HUES48 (cell line): ENCODE results near the gene CDON.

ENCODE experiments used
- H3K27ac ChIP-seq: one replicate; pipeline ENCODE4 v1.7.0; 2013; ENCODE audit warnings: low read depth, low read length, inconsistent platforms
- H3K27me3 ChIP-seq: 2 replicates; pipeline ENCODE4 v1.6.1; 2013; ENCODE audit warnings: mild to moderate bottlenecking, low read length; ENCODE audit not compliant: control insufficient read depth, insufficient read depth
- H3K36me3 ChIP-seq: 2 replicates; pipeline ENCODE4 v1.6.1; 2013; ENCODE audit warnings: low read length; ENCODE audit not compliant: control insufficient read depth, insufficient read depth
- H3K4me1 ChIP-seq: 2 replicates; pipeline ENCODE4 v1.6.1; 2013; ENCODE audit warnings: mild to moderate bottlenecking, low read length; ENCODE audit not compliant: control insufficient read depth, insufficient read depth
- H3K4me3 ChIP-seq: 2 replicates; pipeline ENCODE4 v1.5.1; 2013; ENCODE audit warnings: mild to moderate bottlenecking, low read depth, low read length
- H3K9ac ChIP-seq: 2 replicates; pipeline ENCODE4 v1.6.1; 2013; ENCODE audit warnings: mild to moderate bottlenecking, low read depth, low read length, moderate library complexity
- H3K9me3 ChIP-seq: 2 replicates; pipeline ENCODE4 v1.6.1; 2013; ENCODE audit warnings: low read length; ENCODE audit not compliant: control insufficient read depth, insufficient read depth

Gene CDON

GRCh38 chr11:126059238-126059781, 3.4 kb downstream of the CDON start:
- peak overlapping the region; percentile 11 for H3K27ac ChIP-seq
- peak overlapping the region; percentile 31; the same call in 1 of the 2 replicates for H3K4me3 ChIP-seq
- H3K9ac ChIP-seq, result no peak overlapping the region
- no peaks in the 10 kb centered on the region for H3K27me3 ChIP-seq
- H3K4me1 ChIP-seq, result peaks cover 28% of the 10 kb centered on the region
- H3K36me3 ChIP-seq, result 0 out of 2 replicates have a peak, but pooled peaks cover 7% of the 10 kb centered on the region
- H3K9me3 ChIP-seq, result no peaks in the 10 kb centered on the region

DNA sequence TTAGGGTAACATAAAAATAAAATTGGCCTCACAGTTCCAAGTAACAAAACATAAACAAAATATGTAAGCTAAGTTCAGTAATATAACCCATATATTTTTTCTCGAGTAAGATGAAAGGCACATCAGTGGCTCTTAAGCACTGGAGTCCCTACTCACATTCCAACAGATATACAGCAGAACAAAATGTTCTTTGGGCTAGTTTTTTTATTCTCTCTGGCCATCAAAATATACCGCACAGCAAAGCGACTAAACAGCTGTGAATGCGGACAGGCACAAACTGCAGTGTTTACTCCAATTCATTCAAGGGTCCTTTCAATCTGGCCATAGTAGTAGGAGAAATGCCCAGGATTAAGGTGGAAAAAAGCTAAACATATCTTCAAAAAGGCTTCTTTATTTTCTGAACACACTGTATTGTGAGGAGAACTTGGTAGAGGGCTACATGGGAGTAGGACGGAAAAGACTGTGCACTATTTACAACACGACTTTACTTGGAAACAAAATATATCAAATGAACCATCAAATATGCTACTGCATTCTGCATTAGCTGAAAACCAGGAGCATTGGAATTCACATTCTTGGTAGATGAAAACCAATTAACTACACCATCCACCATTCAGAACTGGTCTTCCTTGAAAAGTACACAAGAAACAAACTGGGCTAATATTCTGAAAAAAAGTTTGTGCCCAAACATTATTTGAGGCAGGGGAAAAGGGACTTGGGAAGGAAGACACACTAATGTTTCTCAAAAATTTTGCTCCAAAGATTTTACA, 4.4 kb downstream of the CDON start:
- H3K9me3 ChIP-seq, result no peaks in the 10 kb centered on the region
- peaks cover 25% of the 10 kb centered on the region for H3K4me1 ChIP-seq
- H3K36me3 ChIP-seq, result 0 out of 2 replicates have a peak, but pooled peaks cover 7% of the 10 kb centered on the region
- H3K4me3 ChIP-seq, result no peak overlapping the region
- H3K27me3 ChIP-seq, result no peaks in the 10 kb centered on the region
- H3K9ac ChIP-seq, result no peak overlapping the region
- H3K27ac ChIP-seq, result no peak overlapping the region

DNA sequence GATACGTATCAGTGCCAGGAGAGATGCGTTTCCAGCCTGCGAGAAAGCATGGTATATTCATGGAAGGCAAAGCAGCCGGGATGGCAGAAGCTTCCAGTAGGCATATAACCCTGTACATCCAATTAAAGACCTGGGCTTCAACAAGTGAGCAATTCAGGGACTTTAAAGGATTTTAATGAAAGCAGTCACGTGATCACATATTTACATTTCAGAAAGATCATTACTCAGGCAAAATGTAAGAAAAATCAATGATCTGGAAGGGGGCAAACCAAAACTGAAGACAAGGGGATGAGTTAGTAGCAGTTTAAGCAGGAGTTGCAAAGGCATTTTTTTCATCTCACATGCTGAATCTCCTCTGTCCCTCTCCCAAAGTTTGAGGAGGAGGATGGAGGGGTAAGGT, 7.8 kb downstream of the CDON start:
- peaks cover 16% of the 10 kb centered on the region; the same call in 1 of the 2 replicates for H3K4me1 ChIP-seq
- H3K27ac ChIP-seq, result no peak overlapping the region
- no peak overlapping the region for H3K9ac ChIP-seq
- H3K27me3 ChIP-seq, result no peaks in the 10 kb centered on the region
- H3K4me3 ChIP-seq, result no peak overlapping the region
- 0 out of 2 replicates have a peak, but pooled peaks cover 7% of the 10 kb centered on the region for H3K36me3 ChIP-seq
- no peaks in the 10 kb centered on the region for H3K9me3 ChIP-seq

DNA sequence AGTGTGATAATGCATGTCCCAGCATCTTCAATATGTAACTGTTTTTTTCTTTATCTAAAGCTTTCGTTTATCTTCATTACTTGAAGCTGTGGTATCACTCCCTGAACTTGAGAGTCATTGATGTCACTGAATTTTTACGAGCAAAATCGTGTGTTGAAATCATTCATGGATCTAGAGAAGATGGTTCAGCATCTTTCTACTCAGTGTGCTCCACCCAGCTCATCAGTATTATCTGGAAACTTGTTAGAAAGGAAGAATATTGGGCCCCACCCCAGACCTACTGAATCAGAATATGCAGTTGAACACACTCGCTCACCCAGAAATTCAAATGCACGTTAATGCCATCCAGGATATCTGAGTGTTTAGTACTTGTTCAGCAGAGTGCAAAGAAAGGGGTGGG, 8.3 kb downstream of the CDON start:
- no peak overlapping the region for H3K9ac ChIP-seq
- H3K27ac ChIP-seq, result no peak overlapping the region
- H3K36me3 ChIP-seq, result 0 out of 2 replicates have a peak, but pooled peaks cover 7% of the 10 kb centered on the region
- peaks cover 12% of the 10 kb centered on the region; the same call in 1 of the 2 replicates for H3K4me1 ChIP-seq
- H3K27me3 ChIP-seq, result no peaks in the 10 kb centered on the region
- H3K9me3 ChIP-seq, result no peaks in the 10 kb centered on the region
- no peak overlapping the region for H3K4me3 ChIP-seq

DNA sequence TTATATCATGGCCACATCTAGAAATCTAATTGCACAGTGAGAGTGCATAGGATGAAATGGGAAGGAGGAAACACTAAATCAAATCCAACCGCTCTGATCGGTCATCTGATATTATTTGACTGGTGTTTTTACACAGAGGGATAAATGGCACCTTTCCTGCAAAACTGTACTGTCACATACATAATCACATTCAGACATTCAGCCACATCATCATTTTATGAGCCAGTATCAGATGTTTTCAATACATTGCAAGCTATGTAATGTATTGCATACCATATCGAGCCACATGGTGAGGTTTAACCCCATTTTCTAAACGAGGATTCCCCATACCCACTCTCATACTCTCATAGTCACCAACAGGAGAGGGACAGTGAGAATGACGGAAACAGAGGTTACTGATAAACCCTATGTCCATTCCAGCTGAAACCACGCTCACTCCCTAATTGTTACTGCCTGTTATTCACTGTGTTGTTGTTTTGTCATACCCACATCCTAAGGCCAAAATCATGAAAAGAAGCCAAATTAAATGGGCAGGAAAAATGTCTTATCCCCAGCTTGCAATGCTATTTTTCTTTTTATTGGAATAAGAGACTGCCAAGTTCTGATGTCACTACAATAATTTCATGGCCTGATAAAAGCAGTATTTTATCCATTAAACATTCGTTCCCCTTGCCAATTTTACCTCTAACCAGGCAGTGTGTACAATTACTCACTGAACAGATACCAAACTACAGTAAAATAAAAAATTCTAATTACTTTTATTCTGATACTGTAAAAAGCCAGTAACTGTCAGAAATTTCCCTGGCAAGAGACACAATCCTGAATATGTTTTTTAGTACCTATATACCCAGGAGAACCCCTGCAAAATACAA, 9.0 kb downstream of the CDON start:
- peaks cover 10% of the 10 kb centered on the region; the same call in 1 of the 2 replicates for H3K4me1 ChIP-seq
- 0 out of 2 replicates have a peak, but pooled peaks cover 7% of the 10 kb centered on the region for H3K36me3 ChIP-seq
- no peak overlapping the region for H3K27ac ChIP-seq

DNA sequence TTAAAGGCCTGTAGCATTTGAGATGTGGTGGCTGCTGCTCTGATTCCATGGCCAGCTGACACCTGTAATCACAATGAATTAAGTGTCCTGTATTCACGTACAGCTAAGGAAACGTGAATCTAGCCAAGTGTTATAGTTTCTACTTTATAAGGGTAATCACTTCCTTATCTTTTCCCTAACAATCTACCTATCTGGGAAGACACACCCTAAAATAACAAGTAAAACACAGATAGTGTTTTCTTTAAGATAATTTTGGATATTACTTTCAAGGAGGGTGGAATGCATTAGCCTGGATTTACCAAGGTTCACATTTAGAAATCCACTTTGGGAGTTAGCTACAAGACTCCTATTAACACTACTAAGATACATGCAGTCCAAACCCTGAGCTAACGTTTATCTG, 11.5 kb downstream of the CDON start:
- 0 out of 2 replicates have a peak, but pooled peaks cover 7% of the 10 kb centered on the region for H3K36me3 ChIP-seq
- H3K4me1 ChIP-seq, result peaks cover 7% of the 10 kb centered on the region; the same call in 1 of the 2 replicates
- H3K9me3 ChIP-seq, result no peaks in the 10 kb centered on the region
- H3K4me3 ChIP-seq, result no peak overlapping the region
- H3K27me3 ChIP-seq, result no peaks in the 10 kb centered on the region
- H3K27ac ChIP-seq, result no peak overlapping the region
- H3K9ac ChIP-seq, result no peak overlapping the region

More for the DNA sequence above, 9.0 kb downstream of the CDON start:
- Histone ChIP-seq H3K9me3 (no peaks in the 10 kb centered on the region), H3K4me3 (no peak overlapping the region), H3K9ac (no peak overlapping the region), H3K27me3 (no peaks in the 10 kb centered on the region)

DNA sequence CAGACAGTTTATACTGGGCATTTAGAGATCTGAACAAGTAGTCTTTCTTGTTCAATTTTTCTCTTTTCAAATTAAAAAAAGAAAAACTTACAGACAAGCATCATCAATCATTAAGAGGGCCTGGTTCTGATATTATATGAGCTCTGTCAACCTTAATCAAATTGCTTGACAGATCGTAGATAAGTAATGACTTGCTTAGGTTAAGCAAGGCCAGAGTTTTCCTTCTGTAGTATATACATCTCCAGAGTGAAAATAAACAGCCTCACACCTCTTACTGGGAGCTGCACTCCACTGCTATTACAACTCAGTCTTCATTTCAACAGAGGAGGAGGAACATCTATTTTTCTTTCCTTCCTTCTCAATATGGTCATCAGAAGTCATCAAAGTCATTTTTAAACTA, 13.5 kb downstream of the CDON start:
- Histone ChIP-seq H3K9me3 (no peaks in the 10 kb centered on the region), H3K4me1 (peaks cover 7% of the 10 kb centered on the region; the same call in 1 of the 2 replicates), H3K27me3 (no peaks in the 10 kb centered on the region), H3K27ac (no peak overlapping the region), H3K9ac (no peak overlapping the region), H3K36me3 (no peaks in the 10 kb centered on the region), H3K4me3 (no peak overlapping the region)

GRCh38 chr11:126048197-126048596, 14.5 kb downstream of the CDON start:
- no peaks in the 10 kb centered on the region for H3K9me3 ChIP-seq

GRCh38 chr11:126046570-126047195, 16.0 kb downstream of the CDON start:
- no peaks in the 10 kb centered on the region for H3K27me3 ChIP-seq
- no peak overlapping the region for H3K27ac ChIP-seq
- no peaks in the 10 kb centered on the region for H3K9me3 ChIP-seq
- no peak overlapping the region for H3K4me3 ChIP-seq
- H3K4me1 ChIP-seq, result peaks cover 7% of the 10 kb centered on the region; the same call in 1 of the 2 replicates
- no peak overlapping the region for H3K9ac ChIP-seq
- no peaks in the 10 kb centered on the region for H3K36me3 ChIP-seq

More at GRCh38 chr11:126048197-126048596, 14.5 kb downstream of the CDON start:
- Histone ChIP-seq H3K36me3 (no peaks in the 10 kb centered on the region), H3K27me3 (no peaks in the 10 kb centered on the region), H3K27ac (no peak overlapping the region), H3K9ac (no peak overlapping the region), H3K4me1 (peaks cover 7% of the 10 kb centered on the region; the same call in 1 of the 2 replicates), H3K4me3 (no peak overlapping the region)

GRCh38 chr11:126039485-126040271, 23.0 kb downstream of the CDON start:
- Histone ChIP-seq H3K9me3 (no peaks in the 10 kb centered on the region), H3K27ac (no peak overlapping the region), H3K9ac (no peak overlapping the region), H3K27me3 (no peaks in the 10 kb centered on the region), H3K36me3 (no peaks in the 10 kb centered on the region), H3K4me1 (peaks cover 5% of the 10 kb centered on the region; the same call in 1 of the 2 replicates), H3K4me3 (no peak overlapping the region)
